Measurements from ENCODE around the gene NAA10.

Gene NAA10

GRCh38 chrX:153966283-153966688 is 31.4 kb upstream of the NAA10 start:
- no peak for DNase-seq

GRCh38 chrX:153965406-153965805 is 30.6 kb upstream of the NAA10 start:
- no peak for DNase-seq

DNA sequence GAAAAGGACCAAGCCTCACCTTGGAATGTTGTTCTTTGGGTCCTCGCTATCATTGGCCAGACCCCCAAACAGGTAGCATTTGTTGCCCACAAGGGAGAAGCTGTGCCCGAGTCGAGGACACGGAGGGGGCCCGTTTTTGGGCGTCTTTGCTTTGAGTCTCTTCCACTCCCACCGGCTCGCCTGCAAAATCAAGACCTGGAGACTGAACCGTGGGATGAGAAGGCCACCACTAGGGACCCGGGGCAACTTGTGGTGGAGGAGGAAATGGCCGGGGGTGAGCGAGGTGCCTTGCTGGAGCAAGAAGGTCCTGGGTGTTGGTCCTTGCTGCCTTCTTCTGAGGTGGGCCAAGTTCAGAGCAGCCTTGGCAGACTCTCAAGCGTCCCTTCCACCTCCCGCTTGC is 29.3 kb upstream of the NAA10 start:
- no peak for DNase-seq

GRCh38 chrX:153963546-153963945 is 28.7 kb upstream of the NAA10 start:
- DNase-seq: no peak

GRCh38 chrX:153961292-153961691 is 26.5 kb upstream of the NAA10 start:
- DNase-seq: no peak

DNA sequence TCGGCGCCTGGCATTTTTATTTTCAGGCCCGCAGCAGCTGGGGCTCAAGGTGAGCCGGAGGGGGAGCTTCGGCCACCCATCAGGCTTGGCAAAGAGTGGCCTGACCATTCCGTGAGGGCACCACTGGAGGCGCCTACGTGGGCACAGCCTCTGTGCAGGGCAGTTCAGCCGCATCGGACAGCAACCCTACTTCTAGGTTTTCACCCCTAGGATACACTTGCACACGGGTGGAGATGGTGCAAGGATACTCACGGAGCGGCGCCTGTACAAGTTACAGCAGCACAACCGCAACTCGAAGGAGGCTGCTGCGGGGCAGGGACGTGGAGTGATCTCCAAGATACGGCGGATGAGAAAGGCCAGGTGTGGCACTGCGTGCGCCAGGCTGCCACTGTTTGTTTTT is 25.9 kb upstream of the NAA10 start:
- no peak for DNase-seq

DNA sequence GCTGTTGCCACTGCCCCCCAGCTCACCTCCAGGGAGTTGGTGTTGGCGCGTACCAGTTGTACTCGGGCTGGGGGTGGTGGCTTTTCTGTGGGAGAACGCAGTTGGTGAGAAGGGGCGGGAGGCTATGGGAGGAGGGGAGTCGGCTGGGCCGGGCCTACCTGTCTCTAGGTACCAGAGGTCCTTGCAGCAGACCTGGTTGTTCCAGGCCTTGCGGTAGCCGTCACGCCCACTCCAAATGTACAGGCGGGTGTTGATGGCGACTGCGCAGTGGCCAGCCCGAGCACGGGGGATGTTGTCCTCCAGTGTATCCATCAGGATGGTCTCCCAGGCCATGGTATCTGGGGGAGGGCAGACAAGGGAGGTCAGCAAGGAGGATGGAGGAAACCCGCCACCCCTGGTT is 25.2 kb upstream of the NAA10 start:
- DNase-seq: no peak

GRCh38 chrX:153959649-153960048 is 24.8 kb upstream of the NAA10 start:
- no peak for DNase-seq

- no peak for DNase-seq
These were observed 23.8 kb upstream of the NAA10 start for GRCh38 chrX:153958605-153959004.

GRCh38 chrX:153957224-153957623 is 22.4 kb upstream of the NAA10 start:
- DNase-seq: no peak

DNA sequence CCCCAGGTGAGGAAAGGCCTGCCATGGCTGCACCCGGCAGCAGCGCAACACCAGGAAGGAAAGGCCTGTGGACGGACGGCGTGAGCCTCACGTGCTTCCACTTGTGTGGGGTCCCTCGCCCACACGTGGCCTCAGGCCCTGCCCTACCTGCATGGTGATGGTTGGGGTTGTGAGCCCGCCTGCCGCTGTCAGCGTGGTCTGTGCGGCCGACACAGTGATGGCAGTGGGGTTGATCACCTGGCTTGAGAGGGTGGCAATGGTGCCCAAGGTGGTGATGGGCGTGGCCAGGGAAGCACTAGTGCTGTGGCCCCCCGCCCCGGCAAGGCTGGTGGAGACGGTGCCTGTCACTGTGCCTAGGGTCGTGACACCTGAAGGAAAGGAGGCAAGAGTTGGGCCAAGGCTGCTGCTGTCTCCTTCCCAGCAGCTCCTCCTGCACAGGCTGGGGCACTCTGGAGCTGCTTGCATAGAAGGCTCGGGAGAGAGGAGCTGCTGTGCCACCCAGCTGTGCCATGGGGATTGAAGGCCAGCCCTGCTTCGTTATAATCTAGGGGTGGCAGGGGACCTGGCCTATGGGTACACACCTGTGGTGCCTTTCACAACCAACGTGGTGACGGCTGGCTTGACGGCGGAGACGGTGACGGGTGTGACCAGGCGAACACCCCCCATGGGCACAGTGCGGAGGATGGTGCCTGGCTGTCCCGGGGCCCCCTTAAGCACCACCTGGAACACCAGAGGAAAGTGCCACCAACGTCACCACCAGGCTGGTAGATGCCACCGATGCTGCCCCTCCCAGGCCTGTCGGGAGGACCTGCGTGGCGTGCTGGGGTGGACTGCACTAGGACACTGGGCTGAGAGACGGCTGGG is 21.4 kb upstream of the NAA10 start:
- no peak for DNase-seq

GRCh38 chrX:153955228-153955732 is 20.4 kb upstream of the NAA10 start:
- DNase-seq: no peak

DNA sequence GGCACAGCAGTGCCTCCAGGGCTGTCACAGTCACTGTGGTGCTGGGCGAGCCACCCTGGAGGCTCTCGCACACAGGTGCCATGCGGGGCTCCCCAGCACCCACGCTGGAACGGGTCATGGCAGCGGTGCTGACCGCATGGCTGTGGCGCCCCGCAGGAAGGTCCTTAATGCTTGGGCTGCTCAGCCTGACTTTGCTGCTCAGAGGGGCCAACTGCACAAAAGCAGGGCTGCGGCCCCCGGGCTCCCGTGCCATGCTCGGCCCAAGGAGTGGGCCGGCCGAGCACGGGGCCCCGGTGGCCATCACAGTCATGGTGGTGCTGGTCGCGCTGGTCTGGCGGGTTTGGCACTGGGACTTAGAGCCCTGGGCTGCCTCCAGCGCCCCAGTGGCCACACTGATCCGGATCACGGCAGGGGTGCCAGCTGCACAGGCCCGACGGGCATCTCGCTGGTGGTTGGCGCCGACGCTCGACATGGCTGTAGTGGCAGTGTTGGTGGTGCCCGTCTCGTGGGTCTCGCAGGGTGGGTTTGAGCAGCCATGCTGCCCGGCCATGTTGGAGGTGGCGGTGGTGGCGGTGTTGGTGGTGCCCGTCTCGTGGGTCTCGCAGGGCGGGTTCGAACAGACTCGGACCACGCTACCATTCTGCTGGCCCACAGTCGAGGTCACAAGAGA is 19.9 kb upstream of the NAA10 start:
- DNase-seq: no peak

DNA sequence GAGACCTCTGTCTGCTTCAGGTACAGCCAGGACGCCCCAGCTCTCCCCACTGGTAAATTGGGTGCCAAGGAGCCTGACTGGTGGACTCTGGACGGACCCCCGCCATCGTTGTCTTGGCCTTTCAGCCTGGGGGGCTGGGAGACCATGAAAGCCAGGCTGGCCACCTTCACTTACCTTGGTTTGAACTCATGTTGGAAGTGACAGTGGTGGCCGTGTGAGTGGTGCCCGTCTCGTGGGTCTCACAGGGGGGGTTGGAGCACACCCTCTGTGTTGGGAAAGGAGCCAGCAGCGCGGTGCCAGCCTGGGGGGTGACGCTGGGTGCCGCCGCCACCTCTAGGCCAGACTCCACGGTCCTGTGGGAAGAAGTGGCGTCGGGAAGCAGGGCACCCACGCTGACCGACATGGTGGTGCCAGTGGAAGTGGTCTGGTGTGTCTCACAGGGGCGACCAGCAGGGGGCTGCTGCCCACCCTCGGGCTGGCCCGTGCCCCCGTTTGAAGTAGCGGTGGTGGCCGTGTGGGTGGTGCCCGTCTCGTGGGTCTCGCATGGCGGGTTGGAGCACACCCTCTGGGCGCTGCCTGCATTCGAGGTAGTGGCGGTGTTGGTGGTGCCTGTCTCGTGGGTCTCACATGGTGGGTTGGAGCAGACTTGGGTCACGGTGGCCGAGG is 19.2 kb upstream of the NAA10 start:
- no peak for DNase-seq

DNA sequence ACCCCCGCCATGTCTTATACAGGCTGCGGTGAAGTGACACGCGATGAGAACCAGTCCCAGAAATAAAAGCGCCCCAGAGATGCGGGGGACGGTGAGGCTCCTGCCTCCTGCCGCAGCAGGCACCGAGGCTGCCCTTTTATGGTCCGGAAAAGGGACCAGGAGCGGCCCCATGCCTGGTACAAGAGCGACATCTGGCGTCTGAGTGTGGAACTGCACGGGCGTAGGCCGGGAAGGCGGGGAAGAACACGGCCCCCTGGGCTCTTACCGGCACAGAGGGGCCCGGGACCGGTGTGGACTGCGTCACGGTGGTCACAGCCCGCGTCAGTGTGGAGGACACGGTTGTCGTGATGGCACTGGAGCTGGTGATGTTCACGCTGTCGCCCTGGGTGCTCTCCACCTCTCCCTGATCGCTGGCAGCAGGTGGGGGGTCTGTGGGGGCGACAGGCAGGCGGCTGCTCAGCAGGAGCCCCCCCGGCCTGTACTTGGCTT is 18.5 kb upstream of the NAA10 start:
- DNase-seq: no peak

GRCh38 chrX:153952373-153953026 is 17.7 kb upstream of the NAA10 start:
- no peak for DNase-seq

- DNase-seq: no peak
These were observed 17.0 kb upstream of the NAA10 start for GRCh38 chrX:153951683-153952372.

DNA sequence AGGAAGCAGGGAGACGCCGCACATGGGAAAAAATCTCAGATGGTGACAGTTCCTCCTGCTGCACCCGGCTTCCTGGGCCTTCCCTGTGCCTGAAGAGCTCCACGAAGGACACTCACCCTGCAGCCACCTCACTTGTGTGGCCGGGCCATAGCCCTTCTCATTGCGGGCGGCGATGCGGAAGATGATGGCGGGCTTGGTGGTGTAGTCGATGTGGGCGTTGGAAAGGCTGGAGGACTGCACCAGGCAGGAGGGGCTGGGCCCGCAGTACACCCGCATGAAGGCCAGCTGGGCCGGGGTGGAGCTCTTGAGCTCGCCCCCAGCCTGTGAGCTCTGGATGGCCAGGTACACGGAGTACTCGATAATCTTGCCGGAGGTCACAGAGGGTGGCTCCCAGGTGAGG is 15.3 kb upstream of the NAA10 start:
- DNase-seq: no peak

- DNase-seq: no peak
These were observed 14.3 kb upstream of the NAA10 start for GRCh38 chrX:153948847-153949805.

DNA sequence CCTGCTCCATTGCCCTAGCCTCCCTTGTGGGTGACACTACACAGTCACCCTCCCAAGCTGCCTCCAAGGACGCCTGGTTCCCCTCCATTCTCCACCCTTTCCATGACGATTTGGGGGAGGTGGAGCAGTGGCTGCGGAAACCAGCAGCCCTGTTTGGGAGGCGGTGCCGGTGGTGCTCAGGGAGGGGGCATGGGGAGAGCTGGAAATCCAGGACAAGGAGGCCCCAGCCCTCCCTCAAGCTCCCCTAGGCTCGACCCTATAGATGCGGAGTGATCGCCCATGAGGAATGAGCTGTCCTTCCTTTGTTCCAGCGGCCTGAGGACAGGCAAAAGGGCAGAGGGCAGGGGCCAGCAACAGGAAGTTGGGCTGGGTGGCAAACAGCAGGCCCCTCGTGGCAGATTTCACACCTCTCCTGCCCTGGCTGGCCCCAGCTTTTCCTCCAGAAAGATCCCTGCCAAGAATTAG is 13.2 kb upstream of the NAA10 start:
- DNase-seq: no peak
